HepG2 (cell line): ENCODE data around the gene HOXA7. TPM values are rescaled to one million over a fixed set of nuclear protein-coding genes. Genes with fewer than 3 reads are reported as not detected.

Experiments used
- ARID5B ChIP-seq: IDR thresholded peaks from 2 replicates; pipeline ENCODE4 v1.4.0; 2020; ENCODE audit warnings: mild to moderate bottlenecking, missing genetic modification reagents
- ARNT ChIP-seq: fragments of 450-650 bp; IDR thresholded peaks from 2 replicates; pipeline ENCODE4 v1.6.1; 2017
- DR1 ChIP-seq: sonication (generic); formaldehyde crosslinking; IDR thresholded peaks from 2 replicates; pipeline ENCODE4 v1.8.0; 2021; ENCODE audit warnings: mild to moderate bottlenecking, missing genetic modification reagents, inconsistent platforms
- DRAP1 ChIP-seq: IDR thresholded peaks from 2 replicates; pipeline ENCODE4 v1.6.1; 2016; ENCODE audit warnings: missing genetic modification reagents, missing compliant biosample characterization
- HMG20A ChIP-seq: IDR thresholded peaks from 2 replicates; pipeline ENCODE4 v1.6.1; 2016; ENCODE audit warnings: borderline replicate concordance
- NFYC ChIP-seq: IDR thresholded peaks from 2 replicates; pipeline ENCODE4 v1.6.1; 2016; ENCODE audit warnings: missing genetic modification reagents, missing compliant biosample characterization
- NR2F6 ChIP-seq, 2 experiments: IDR thresholded peaks; 2 replicates each; pipeline ENCODE4 v1.6.1; 2016; ENCODE audit warnings: antibody characterized with exemption in 1 of 2, mild to moderate bottlenecking in 1 of 2
- PHB2 ChIP-seq: fragments of 450-650 bp; IDR thresholded peaks from 2 replicates; pipeline ENCODE4 v1.6.1; 2018; ENCODE audit not compliant: partially characterized antibody
- PHF8 ChIP-seq: sonication (generic); formaldehyde crosslinking; IDR thresholded peaks from 2 replicates; pipeline ENCODE4 v1.5.0; 2020; ENCODE audit warnings: missing genetic modification reagents
- POLR2G ChIP-seq: fragments of 200-400 bp; formaldehyde crosslinking; IDR thresholded peaks from 2 replicates; pipeline ENCODE4 v1.6.1; 2018; ENCODE audit warnings: mild to moderate bottlenecking, low read depth, low read length, moderate library complexity
- SOX13 ChIP-seq, 3 experiments: fragments of 450-650 bp in 1 of 3; sonication (generic) in 1 of 3; formaldehyde crosslinking in 1 of 3; IDR thresholded peaks in 2 of 3; conservative IDR thresholded peaks in 1 of 3; 2 replicates each; pipeline versions ENCODE4 v1.5.0 to v1.6.1; 2016 to 2020; ENCODE audit warnings: antibody characterized with exemption in 1 of 3, mild to moderate bottlenecking in 1 of 3, missing compliant biosample characterization in 1 of 3, missing genetic modification reagents in 1 of 3, moderate library complexity in 1 of 3
- TFDP1 ChIP-seq: IDR thresholded peaks from 2 replicates; pipeline ENCODE4 v1.6.1; 2016; ENCODE audit warnings: missing compliant biosample characterization, missing genetic modification reagents, borderline replicate concordance
- TGIF2 ChIP-seq: IDR thresholded peaks from 2 replicates; pipeline ENCODE4 v1.6.1; 2016; ENCODE audit warnings: control low read depth, missing compliant biosample characterization
- YY1 ChIP-seq: IDR thresholded peaks from 2 replicates; pipeline ENCODE4 v1.6.1; 2011; ENCODE audit warnings: low read length, low read depth, moderate library complexity, mild to moderate bottlenecking; ENCODE audit not compliant: insufficient read depth, insufficient replicate concordance
- ZKSCAN1 ChIP-seq: fragments of 150-350 bp; IDR thresholded peaks from 2 replicates; pipeline ENCODE4 v1.6.1; 2014; ENCODE audit warnings: low read length
- ZNF264 ChIP-seq: sonication (generic); formaldehyde crosslinking; IDR thresholded peaks from 2 replicates; pipeline ENCODE4 v1.4.0; 2020; ENCODE audit warnings: missing genetic modification reagents
- ZNF274 ChIP-seq: sonication (generic); formaldehyde crosslinking; IDR thresholded peaks from 2 replicates; pipeline ENCODE4 v1.5.1; 2020; ENCODE audit warnings: mild to moderate bottlenecking, missing genetic modification reagents
- ZNF337 ChIP-seq: sonication (generic); formaldehyde crosslinking; IDR thresholded peaks from 2 replicates; pipeline ENCODE4 v1.5.1; 2020; ENCODE audit warnings: missing genetic modification reagents, low read depth, mild to moderate bottlenecking, borderline replicate concordance
- ZNF432 ChIP-seq: sonication (generic); formaldehyde crosslinking; IDR thresholded peaks from 2 replicates; pipeline ENCODE4 v1.5.0; 2020; ENCODE audit warnings: missing genetic modification reagents, mild to moderate bottlenecking, borderline replicate concordance
- ZNF570 ChIP-seq: sonication (generic); formaldehyde crosslinking; IDR thresholded peaks from 2 replicates; pipeline ENCODE4 v1.4.0; 2020; ENCODE audit warnings: mild to moderate bottlenecking, missing genetic modification reagents, borderline replicate concordance
- polyA plus RNA-seq, 8 experiments: library from polyadenylated mRNA; depleted of rRNA in 3 of 8; stranded (reverse) in 7 of 8; unstranded in 1 of 8; fragments of >200 nt; fragmentation: Illumina TruSeq in 4 of 8; extraction: Trizol in 4 of 8; gene quantifications; 2 replicates each; pipeline versions ENCODE4 v1.2.1 to v1.2.3, GENCODE V29; 2011 to 2016; ENCODE audit warnings: low read depth in 4 of 8, missing spikeins in 1 of 8, mixed read lengths in 1 of 8; ENCODE audit not compliant: insufficient read depth in 1 of 8
- total RNA-seq, 5 experiments: library from RNA; depleted of rRNA; stranded (reverse); fragments of >200 nt; fragmentation: Illumina TruSeq; extraction: Trizol; gene quantifications; 2 replicates each; pipeline ENCODE4 v1.2.3, GENCODE V29; 2016; ENCODE audit warnings: low read depth in 1 of 5
- TF ChIP-seq, protein P1 (sequence below): sonication (generic); formaldehyde crosslinking; IDR thresholded peaks from 2 replicates; pipeline ENCODE4 v1.8.0; 2022; ENCODE audit warnings: missing genetic modification reagents, mild to moderate bottlenecking, moderate library complexity, borderline replicate concordance

HOXA7 gene
- total and polyA plus RNA-seq, 2 of the 13 experiments (the other 11 are each of a cell fraction or from before 2014, with no cell fraction given) = 0.05 TPM; not detected in 1

DNA sequence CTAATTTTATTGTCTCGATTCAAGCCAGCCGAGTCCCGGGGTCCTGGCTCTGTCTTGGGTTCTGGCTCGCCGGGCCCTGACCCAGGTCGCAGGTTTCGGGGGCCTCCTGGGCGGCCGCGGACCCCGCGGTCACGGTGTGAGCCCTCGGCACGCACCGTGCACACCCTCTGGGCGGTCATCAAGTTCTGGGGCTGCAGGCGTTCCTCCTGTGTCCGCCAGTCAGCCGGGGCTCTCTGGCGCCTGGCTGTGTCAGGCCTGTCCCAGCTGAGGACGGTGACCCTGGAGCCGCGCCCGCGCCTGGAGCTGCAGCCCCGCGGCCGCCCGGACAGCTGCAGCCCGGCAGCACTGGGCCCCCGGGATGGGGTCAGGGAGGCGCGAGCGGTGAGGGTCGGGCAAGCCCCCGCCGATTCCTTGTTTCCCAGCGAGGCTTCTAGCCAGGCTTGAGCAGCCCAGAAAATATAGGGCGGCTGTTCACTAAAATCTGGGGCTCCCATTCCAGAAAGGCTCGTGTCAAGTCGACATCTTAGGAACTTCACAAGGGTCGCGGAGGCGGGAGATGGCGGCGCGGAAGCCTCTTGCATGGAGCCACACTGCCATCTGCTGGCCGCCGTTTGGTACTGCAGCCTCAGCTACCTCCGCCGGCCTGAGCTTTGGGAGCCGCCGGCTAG is 4.2 kb upstream of the HOXA7 start (continued):
- TF ChIP-seq SOX13 (IDR thresholded peaks at IDR 0.05) = no peak
- no peak for TF ChIP-seq SOX13 (CRISPR knock-in tag; conservative IDR thresholded peaks at IDR 0.05 in 1 of 2, IDR thresholded peaks at IDR 0.05 in 1 of 2)
- TF ChIP-seq TGIF2 (CRISPR knock-in tag) = no peak
- TF ChIP-seq ARID5B (CRISPR knock-in tag) = peak; percentile 24; the same call in 1 of the 2 replicates
- no peak for TF ChIP-seq POLR2G
- TF ChIP-seq ARNT = no peak
- TF ChIP-seq, protein P1, sequence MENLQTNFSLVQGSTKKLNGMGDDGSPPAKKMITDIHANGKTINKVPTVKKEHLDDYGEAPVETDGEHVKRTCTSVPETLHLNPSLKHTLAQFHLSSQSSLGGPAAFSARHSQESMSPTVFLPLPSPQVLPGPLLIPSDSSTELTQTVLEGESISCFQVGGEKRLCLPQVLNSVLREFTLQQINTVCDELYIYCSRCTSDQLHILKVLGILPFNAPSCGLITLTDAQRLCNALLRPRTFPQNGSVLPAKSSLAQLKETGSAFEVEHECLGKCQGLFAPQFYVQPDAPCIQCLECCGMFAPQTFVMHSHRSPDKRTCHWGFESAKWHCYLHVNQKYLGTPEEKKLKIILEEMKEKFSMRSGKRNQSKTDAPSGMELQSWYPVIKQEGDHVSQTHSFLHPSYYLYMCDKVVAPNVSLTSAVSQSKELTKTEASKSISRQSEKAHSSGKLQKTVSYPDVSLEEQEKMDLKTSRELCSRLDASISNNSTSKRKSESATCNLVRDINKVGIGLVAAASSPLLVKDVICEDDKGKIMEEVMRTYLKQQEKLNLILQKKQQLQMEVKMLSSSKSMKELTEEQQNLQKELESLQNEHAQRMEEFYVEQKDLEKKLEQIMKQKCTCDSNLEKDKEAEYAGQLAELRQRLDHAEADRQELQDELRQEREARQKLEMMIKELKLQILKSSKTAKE = no peak
- no peak for TF ChIP-seq NFYC (CRISPR knock-in tag)
- no peak for TF ChIP-seq ZNF264 (CRISPR knock-in tag)
- no peak for TF ChIP-seq NR2F6 (IDR thresholded peaks at IDR 0.05)
- peak; percentile 33; the same call in 1 of the 2 replicates for TF ChIP-seq NR2F6 (CRISPR knock-in tag; IDR thresholded peaks at IDR 0.05)
- no peak for TF ChIP-seq PHB2
- peak; percentile 59; the same call in 1 of the 2 replicates for TF ChIP-seq PHF8 (CRISPR knock-in tag)
- peak; percentile 60; the same call in 1 of the 2 replicates for TF ChIP-seq TFDP1 (CRISPR knock-in tag)
- no peak for TF ChIP-seq DRAP1 (CRISPR knock-in tag)
- peak; percentile 93 for TF ChIP-seq YY1
- TF ChIP-seq ZNF274 (CRISPR knock-in tag) = peak; percentile 40; the same call in 1 of the 2 replicates
- no peak for TF ChIP-seq ZNF570
- no peak for TF ChIP-seq ZNF337 (CRISPR knock-in tag)
- no peak for TF ChIP-seq ZNF432
- no peak for TF ChIP-seq HMG20A (CRISPR knock-in tag)
- TF ChIP-seq ZKSCAN1 = no peak
- no peak for TF ChIP-seq DR1 (CRISPR knock-in tag)
